ENCODE results near the gene SELENOO.

DNA sequence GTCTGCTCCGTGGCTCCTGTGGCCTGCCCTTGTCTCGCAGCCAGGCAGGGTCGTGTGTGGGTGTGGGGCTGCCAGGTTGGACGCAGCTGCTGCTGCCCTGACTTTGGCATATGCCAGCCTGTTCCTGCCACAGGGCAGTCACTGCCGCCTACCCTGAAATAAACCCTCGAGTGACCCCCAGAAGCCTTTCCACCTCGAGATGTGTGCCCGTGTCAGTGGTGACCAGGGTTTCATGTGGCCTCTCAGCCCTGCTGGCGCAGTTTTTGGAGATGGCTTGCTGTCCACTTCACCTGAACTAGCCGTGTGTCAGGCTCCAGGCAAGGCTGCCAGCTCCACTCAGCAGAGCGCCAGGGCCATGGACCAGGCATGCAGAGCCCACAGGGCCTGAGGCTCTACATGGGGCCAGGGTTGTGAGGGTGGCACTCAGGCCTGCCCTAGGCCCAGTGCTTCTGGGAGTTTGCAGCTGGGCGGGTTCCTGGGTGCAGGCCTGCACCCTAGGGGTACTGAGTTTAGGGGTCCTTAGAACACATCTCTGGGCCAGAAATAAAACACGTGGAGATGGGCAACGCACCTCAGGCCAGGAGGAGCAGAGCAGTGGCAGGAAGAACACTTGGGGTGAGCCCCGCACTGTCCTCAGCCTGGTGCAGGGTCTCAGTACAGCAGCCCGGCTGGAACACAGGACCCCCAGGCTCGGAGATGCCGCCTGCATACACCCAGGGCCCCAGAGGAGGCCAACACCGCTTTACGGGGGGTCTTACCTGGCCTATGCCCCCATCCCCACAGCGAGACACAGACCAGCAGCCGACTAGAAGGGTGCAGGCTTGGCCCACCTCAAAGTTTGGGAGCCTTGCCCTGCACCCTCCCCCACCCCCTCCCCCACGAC lies 39.1 kb upstream of the SELENOO start:
- TF ChIP-seq EZH2 (IDR thresholded peaks at IDR 0.05; ENCODE audit: borderline replicate concordance), result no peak
- TF ChIP-seq, protein P1, sequence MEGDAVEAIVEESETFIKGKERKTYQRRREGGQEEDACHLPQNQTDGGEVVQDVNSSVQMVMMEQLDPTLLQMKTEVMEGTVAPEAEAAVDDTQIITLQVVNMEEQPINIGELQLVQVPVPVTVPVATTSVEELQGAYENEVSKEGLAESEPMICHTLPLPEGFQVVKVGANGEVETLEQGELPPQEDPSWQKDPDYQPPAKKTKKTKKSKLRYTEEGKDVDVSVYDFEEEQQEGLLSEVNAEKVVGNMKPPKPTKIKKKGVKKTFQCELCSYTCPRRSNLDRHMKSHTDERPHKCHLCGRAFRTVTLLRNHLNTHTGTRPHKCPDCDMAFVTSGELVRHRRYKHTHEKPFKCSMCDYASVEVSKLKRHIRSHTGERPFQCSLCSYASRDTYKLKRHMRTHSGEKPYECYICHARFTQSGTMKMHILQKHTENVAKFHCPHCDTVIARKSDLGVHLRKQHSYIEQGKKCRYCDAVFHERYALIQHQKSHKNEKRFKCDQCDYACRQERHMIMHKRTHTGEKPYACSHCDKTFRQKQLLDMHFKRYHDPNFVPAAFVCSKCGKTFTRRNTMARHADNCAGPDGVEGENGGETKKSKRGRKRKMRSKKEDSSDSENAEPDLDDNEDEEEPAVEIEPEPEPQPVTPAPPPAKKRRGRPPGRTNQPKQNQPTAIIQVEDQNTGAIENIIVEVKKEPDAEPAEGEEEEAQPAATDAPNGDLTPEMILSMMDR (IDR thresholded peaks at IDR 0.05; ENCODE audit: poor library complexity), result no peak

Measured in hepatocyte (in vitro differentiated cells).